Activated T-cell treated with anti-CD3 and anti-CD28 coated beads, Interleukin-2, amount 50 U/mL, for 72 hours (primary cell): ENCODE measurements around the gene BRMS1. TPM values are rescaled to one million over a fixed set of nuclear protein-coding genes. Genes with fewer than 3 reads are reported as not detected.
"Not testable (repeated sequence)": the region's sequence is repeated elsewhere in the genome, so short reads cannot be mapped to it uniquely, and the experiment has no call there.

ENCODE experiments used
- ATAC-seq, 2 donors: fragments of 150-1000 bp; cut with Tn5 transposase; replicated peaks in 1 of 2; 2 replicates each; pipeline ENCODE4 v1.10.0; 2021; ENCODE audit warnings: moderate library complexity in 2 of 2, mild to moderate bottlenecking in 1 of 2
- DNase-seq, 2 donors: peaks; one replicate each; pipeline ENCODE4 v3.0.0; 2021 to 2022; ENCODE audit warnings: mixed read lengths in 1 of 2
- H3K27ac Mint-ChIP-seq: one replicate; pipeline ENCODE4 v1.8.0; 2022; ENCODE audit warnings: mild to moderate bottlenecking, moderate library complexity, mixed read lengths
- H3K27me3 Mint-ChIP-seq: one replicate; pipeline ENCODE4 v1.8.0; 2022; ENCODE audit warnings: low read depth, mixed read lengths
- H3K36me3 Mint-ChIP-seq, 2 donors: one replicate each; pipeline ENCODE4 v1.8.0; 2022; ENCODE audit warnings: mixed read lengths in 2 of 2, mild to moderate bottlenecking in 1 of 2; ENCODE audit not compliant: insufficient read depth in 2 of 2
- H3K4me1 Mint-ChIP-seq: one replicate; pipeline ENCODE4 v1.8.0; 2022; ENCODE audit warnings: low read depth, mixed read lengths
- H3K4me3 Mint-ChIP-seq, 2 donors: one replicate each; pipeline ENCODE4 v1.8.0; 2022; ENCODE audit warnings: mild to moderate bottlenecking in 2 of 2, mixed read lengths in 2 of 2, moderate library complexity in 2 of 2
- H3K9me3 Mint-ChIP-seq, 2 donors: one replicate each; pipeline ENCODE4 v1.8.0; 2022; ENCODE audit warnings: mixed read lengths in 2 of 2
- total RNA-seq, 2 donors: library from RNA; stranded (reverse); gene quantifications; one replicate each; pipeline ENCODE4 v1.2.3, GENCODE V29; 2022

BRMS1 gene
- total RNA-seq, 2 donors from 2014 or later: 41.4 to 46.4 TPM

DNA sequence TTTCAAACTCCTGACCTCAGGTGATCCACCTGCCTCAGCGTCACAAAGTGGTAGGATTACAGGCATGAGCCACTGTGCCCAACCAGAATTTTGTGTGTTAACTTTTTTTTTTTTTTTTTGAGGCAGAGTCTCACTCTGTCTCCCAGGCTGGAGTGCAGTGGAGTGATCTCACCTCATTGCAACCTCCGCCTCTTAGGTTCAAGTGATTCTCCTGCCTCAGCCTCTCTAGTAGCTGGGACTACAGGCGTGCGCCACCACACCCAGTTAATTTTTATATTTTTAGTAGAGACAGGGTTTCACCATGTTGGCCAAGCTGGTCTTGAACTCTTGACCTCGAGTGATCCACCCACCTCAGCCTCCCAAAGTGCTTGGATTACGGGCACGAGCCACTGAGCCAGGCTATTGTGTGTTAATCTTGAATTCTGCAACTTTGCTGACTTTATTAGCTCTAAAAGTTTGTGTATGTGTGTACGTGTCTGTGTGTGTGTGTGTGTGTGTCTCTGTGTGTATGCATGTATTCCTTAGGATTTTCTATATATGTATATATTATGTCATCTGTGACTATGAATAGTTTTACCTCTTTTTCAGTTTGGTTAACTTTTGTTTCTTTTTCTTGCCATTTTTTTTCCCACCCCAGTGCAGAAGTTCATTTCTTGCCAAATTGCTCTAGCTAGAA lies 5.8 kb upstream of the BRMS1 start:
- not testable (repeated sequence) for H3K36me3 Mint-ChIP-seq, ATAC-seq

GRCh38 chr11:66349084-66349386 lies 4.1 kb upstream of the BRMS1 start:
- H3K36me3 Mint-ChIP-seq: peaks cover 2 to 4% of the 10 kb centered on the region in 2 donors
- H3K27me3 Mint-ChIP-seq: no peaks in the 10 kb centered on the region
- peaks cover 38% of the 10 kb centered on the region for H3K4me1 Mint-ChIP-seq
- peak overlapping the region; percentile 13 to 85 for H3K4me3 Mint-ChIP-seq
- H3K9me3 Mint-ChIP-seq: peaks cover 0 to 3% of the 10 kb centered on the region in 2 donors
- ATAC-seq: no peak
- H3K27ac Mint-ChIP-seq: peak overlapping the region; percentile 100
- DNase-seq: no peak

More for the DNA sequence above, 5.8 kb upstream of the BRMS1 start:
- H3K4me1 Mint-ChIP-seq: peaks cover 21% of the 10 kb centered on the region
- DNase-seq, H3K9me3 Mint-ChIP-seq, H3K27ac Mint-ChIP-seq, H3K27me3 Mint-ChIP-seq, H3K4me3 Mint-ChIP-seq: not testable (repeated sequence)

- Mint-ChIP-seq H3K27ac (peak within 1 kb of the TSS; percentile 100), H3K4me3 (peak within 1 kb of the TSS; percentile 97 to 98), H3K4me1 (peaks cover 52% of the 10 kb centered on the region), H3K36me3 (peaks cover 2 to 4% of the 10 kb centered on the region in 2 donors), H3K9me3 (peaks cover 0 to 3% of the 10 kb centered on the region in 2 donors), H3K27me3 (no peaks in the 10 kb centered on the region)
- DNase-seq (peak; percentile 88 to 89), ATAC-seq (peak; percentile 71 to 75)
Measured at GRCh38 chr11:66347425-66348276, 2.7 kb upstream of the BRMS1 start, which contains the start of gene B4GAT1. B4GAT1 (minus strand) TSS chr11:66347629; CDS start chr11:66347545, 84 bp downstream.

- Mint-ChIP-seq H3K36me3 (peaks cover 2 to 4% of the 10 kb centered on the region in 2 donors), H3K9me3 (peaks cover 0 to 3% of the 10 kb centered on the region in 2 donors), H3K4me1 (peaks cover 55% of the 10 kb centered on the region), H3K27ac (no peak overlapping the region), H3K4me3 (peak overlapping the region; percentile 97 to 98), H3K27me3 (no peaks in the 10 kb centered on the region)
- DNase-seq (no peak), ATAC-seq (no peak)
Measured at GRCh38 chr11:66346476-66347424, 1.8 kb upstream of the BRMS1 start.

DNA sequence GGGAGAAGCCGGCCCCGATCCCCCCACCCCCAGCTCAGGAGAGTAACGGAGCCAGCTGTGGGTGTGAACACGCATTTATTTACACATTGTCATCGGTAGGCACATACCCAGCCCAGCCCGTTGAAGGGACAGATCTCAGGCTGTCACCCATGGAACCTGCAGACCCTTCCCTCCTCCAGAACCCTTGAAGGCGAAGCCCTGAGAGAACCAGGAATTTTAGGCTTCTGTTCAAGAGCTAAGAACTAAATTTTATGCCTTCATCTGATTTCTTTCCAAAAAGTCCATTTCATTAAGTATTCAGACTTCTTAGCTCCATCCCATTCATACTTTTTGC lies 379 bp upstream of the BRMS1 start:
- DNase-seq (no peak), ATAC-seq (peak; percentile 3 to 6)
- H3K36me3 Mint-ChIP-seq: peaks cover 2 to 4% of the 10 kb centered on the region in 2 donors
- H3K4me1 Mint-ChIP-seq: peaks cover 55% of the 10 kb centered on the region
- H3K4me3 Mint-ChIP-seq: peak overlapping the region; percentile 97 to 98
- no peaks in the 10 kb centered on the region for H3K27me3 Mint-ChIP-seq
- H3K27ac Mint-ChIP-seq: peak overlapping the region; percentile 90
- peaks cover 0 to 3% of the 10 kb centered on the region in 2 donors for H3K9me3 Mint-ChIP-seq

GRCh38 chr11:66343176-66343575 lies 1.7 kb downstream of the BRMS1 start:
- no peak overlapping the region for H3K27ac Mint-ChIP-seq
- H3K4me1 Mint-ChIP-seq: peaks cover 50% of the 10 kb centered on the region
- H3K27me3 Mint-ChIP-seq: no peaks in the 10 kb centered on the region
- H3K36me3 Mint-ChIP-seq: peaks cover 4% of the 10 kb centered on the region in 2 donors
- peak overlapping the region; percentile 97 to 98 for H3K4me3 Mint-ChIP-seq
- ATAC-seq: no peak
- peaks cover 0 to 3% of the 10 kb centered on the region in 2 donors for H3K9me3 Mint-ChIP-seq
- DNase-seq: no peak

- H3K27me3 Mint-ChIP-seq: no peaks in the 10 kb centered on the region
- DNase-seq (no peak), ATAC-seq (no peak)
- H3K4me3 Mint-ChIP-seq: no peak overlapping the region
- H3K36me3 Mint-ChIP-seq: peaks cover 0 to 4% of the 10 kb centered on the region in 2 donors
- peaks cover 54% of the 10 kb centered on the region for H3K4me1 Mint-ChIP-seq
- H3K27ac Mint-ChIP-seq: no peak overlapping the region
- H3K9me3 Mint-ChIP-seq: no peaks in the 10 kb centered on the region
Measured at GRCh38 chr11:66341502-66342126, 3.3 kb downstream of the BRMS1 start.

DNA sequence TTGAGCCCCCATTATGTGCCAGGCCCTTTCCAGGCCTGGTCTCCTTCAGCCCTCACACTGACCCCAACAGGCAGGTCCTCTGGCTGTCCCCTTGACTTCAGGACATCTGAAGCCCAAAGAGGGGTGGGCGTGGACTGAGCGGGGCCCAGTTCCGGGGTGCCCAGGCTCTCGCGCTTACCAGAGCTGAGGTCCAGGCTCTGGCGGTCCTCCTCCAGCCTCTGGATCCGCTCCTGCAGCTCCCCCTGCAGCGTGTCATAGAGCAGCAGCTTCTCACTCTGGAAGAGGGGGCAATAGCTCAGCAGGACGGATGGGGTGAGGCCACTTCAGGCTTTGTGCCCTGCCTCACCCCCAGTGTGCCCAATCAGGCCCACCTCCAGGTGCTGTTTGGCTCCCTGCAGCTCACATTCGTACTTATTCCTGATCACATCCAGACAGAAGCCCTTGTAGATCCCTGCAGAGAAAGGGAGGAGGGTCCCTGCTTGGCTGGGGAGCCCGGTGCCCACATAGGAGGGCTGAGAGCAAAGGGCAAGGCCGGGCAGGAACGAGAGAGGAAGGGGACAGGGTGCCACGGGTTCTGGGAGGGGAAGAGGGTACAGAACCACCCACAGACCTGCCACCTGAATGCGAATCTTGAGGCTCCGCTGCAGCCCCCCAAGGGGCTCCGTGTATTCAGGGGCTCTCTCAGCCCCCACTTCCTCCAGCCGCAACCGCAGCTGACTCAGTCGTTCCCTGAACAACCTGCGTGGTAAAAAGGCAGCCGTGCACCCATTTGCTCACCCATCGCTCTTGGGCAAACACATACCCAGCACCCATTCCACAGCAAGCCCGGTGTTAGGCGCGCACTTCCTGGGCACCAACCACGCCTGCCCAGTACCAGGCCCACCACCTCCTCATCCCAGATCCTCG lies 4.1 kb downstream of the BRMS1 start:
- Mint-ChIP-seq H3K27me3 (no peaks in the 10 kb centered on the region), H3K36me3 (peaks cover 0 to 4% of the 10 kb centered on the region in 2 donors), H3K9me3 (no peaks in the 10 kb centered on the region), H3K4me1 (peaks cover 53% of the 10 kb centered on the region), H3K27ac (no peak overlapping the region), H3K4me3 (no peak overlapping the region)
- DNase-seq: no peak
- no peak for ATAC-seq

- peaks cover 0 to 3% of the 10 kb centered on the region in 2 donors for H3K36me3 Mint-ChIP-seq
- no peak for ATAC-seq
Measured at GRCh38 chr11:66339686-66340483, 5.0 kb downstream of the BRMS1 start.

DNA sequence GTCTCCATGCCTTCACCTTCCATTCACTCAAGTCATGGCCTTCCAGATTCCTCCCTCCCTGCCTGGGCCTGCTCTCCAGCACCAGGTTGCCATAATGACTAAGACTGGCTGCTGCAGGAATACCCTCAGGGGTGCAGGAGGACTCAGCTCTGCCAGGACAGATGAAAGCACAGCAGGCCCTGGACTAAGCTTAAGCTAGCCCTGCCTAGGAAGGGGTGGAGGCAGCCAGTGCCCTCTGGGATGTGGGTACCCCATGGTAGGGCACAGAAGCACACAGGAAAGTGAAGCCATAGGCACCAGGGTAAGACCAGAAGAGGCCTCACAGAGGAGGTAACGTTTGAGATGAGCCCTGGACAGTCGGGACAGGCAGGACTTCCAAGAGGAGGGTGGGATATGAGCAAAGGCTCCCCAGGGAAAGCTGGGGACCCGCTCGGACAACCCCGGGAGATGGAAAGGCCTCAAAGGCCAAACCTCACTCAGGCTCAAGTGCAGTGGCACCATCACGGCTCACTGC lies 5.7 kb downstream of the BRMS1 start:
- Mint-ChIP-seq H3K36me3 (peaks cover 0 to 1% of the 10 kb centered on the region in 2 donors), H3K4me1 (peaks cover 43% of the 10 kb centered on the region)
- DNase-seq: no peak

More at GRCh38 chr11:66339686-66340483, 5.0 kb downstream of the BRMS1 start:
- peaks cover 50% of the 10 kb centered on the region for H3K4me1 Mint-ChIP-seq
- no peaks in the 10 kb centered on the region for H3K27me3 Mint-ChIP-seq
- H3K9me3 Mint-ChIP-seq: no peaks in the 10 kb centered on the region
- no peak overlapping the region for H3K27ac Mint-ChIP-seq
- no peak overlapping the region for H3K4me3 Mint-ChIP-seq
- no peak for DNase-seq

More for the DNA sequence above, 5.7 kb downstream of the BRMS1 start:
- no peak overlapping the region for H3K4me3 Mint-ChIP-seq
- H3K27ac Mint-ChIP-seq: no peak overlapping the region
- H3K9me3 Mint-ChIP-seq: no peaks in the 10 kb centered on the region
- ATAC-seq: no peak
- H3K27me3 Mint-ChIP-seq: no peaks in the 10 kb centered on the region
